Naive B cell (primary cell): Measurements from ENCODE around the gene CCT3. TPM values are rescaled to one million over a fixed set of nuclear protein-coding genes. Genes with fewer than 3 reads are reported as not detected.

Experiments used
- ATAC-seq, 2 donors: fragments of 150-1000 bp; cut with Tn5 transposase; 2 replicates each; pipeline ENCODE4 v1.10.0; 2021; ENCODE audit warnings: low read depth in 2 of 2, mild to moderate bottlenecking in 2 of 2, moderate library complexity in 2 of 2
- DNase-seq: peaks from one replicate; pipeline ENCODE4 v3.0.0; 2022
- H3K27ac Mint-ChIP-seq, 6 donors: one replicate each; pipeline ENCODE4 v1.8.0; 2020 to 2022; ENCODE audit warnings: mild to moderate bottlenecking in 6 of 6, mixed read lengths in 6 of 6, moderate library complexity in 5 of 6, inconsistent platforms in 2 of 6
- H3K27me3 Mint-ChIP-seq, 3 donors: one replicate each; pipeline ENCODE4 v1.8.0; 2021 to 2022; ENCODE audit warnings: mixed read lengths in 3 of 3, mild to moderate bottlenecking in 1 of 3
- H3K36me3 Mint-ChIP-seq, 2 donors: one replicate each; pipeline ENCODE4 v1.8.0; 2020 to 2022; ENCODE audit warnings: mixed read lengths in 2 of 2, inconsistent platforms in 1 of 2, mild to moderate bottlenecking in 1 of 2
- H3K4me1 Mint-ChIP-seq, 3 donors: one replicate each; pipeline ENCODE4 v1.8.0; 2020 to 2022; ENCODE audit warnings: mixed read lengths in 3 of 3, inconsistent platforms in 1 of 3, mild to moderate bottlenecking in 1 of 3, moderate library complexity in 1 of 3
- H3K4me3 Mint-ChIP-seq, 8 donors: one replicate each; pipeline ENCODE4 v1.8.0; 2020 to 2022; ENCODE audit warnings: mild to moderate bottlenecking in 8 of 8, mixed read lengths in 8 of 8, moderate library complexity in 8 of 8, inconsistent platforms in 2 of 8
- H3K9me3 Mint-ChIP-seq, 7 donors: one replicate each; pipeline ENCODE4 v1.8.0; 2020 to 2022; ENCODE audit warnings: mixed read lengths in 7 of 7, mild to moderate bottlenecking in 5 of 7, inconsistent platforms in 2 of 7, moderate library complexity in 1 of 7
- polyA plus RNA-seq, 6 donors: library from polyadenylated mRNA; unstranded; fragments of 300-500 nt; fragmentation: Illumina TruSeq; gene quantifications; one replicate each; pipeline ENCODE4 v1.2.3, GENCODE V29; 2021; ENCODE audit warnings: low read depth in 6 of 6

CCT3 gene
- polyA plus RNA-seq, 6 donors from 2014 or later = 161 to 293 (median 183) TPM

- DNase-seq (peak; percentile 39), ATAC-seq (peak; percentile 77 to 85)
- peak within 1 kb of the TSS; percentile 82 to 95 (median 92) for H3K4me3 Mint-ChIP-seq
- no peaks in the 10 kb centered on the region for H3K9me3 Mint-ChIP-seq
- peak within 1 kb of the TSS in 5 of 6 donors; percentile 69 to 94 (median 86) for H3K27ac Mint-ChIP-seq
- peaks cover 20 to 33% (median 22%) of the 10 kb centered on the region in 3 donors for H3K4me1 Mint-ChIP-seq
- H3K27me3 Mint-ChIP-seq = no peaks in the 10 kb centered on the region
- H3K36me3 Mint-ChIP-seq = no peaks in the 10 kb centered on the region
Observed at GRCh38 chr1:156295391-156295947, 42.6 kb downstream of the CCT3 start, which contains the start of gene GLMP. TSS of gene GLMP (minus strand) at chr1:156295679. CDS start at chr1:156295645, 34 bp downstream.

DNA sequence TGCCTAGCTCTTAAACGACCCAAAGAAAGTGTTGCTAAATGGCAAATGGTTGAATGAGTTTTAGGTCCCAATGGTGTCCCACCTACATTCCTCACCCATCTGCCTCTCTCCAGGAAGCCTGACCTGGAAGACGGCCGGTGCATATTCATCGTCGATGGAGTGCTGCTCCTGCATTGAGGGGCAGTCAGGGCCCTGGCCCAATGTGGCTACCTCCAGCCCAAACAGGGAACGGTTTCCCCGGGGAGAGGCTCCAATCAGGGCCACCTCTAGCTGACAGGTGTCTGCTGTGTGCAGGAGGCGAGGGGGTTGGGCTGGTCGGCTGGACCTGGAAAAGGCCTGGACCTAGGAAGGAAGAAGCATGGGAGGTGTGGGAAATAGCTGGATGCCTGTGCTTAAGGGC, 44.2 kb downstream of the CCT3 start:
- ATAC-seq = no peak
- Mint-ChIP-seq H3K27ac (no peak overlapping the region), H3K4me3 (peak overlapping the region in 4 of 8 donors; percentile 32 to 57 (median 40)), H3K36me3 (no peaks in the 10 kb centered on the region), H3K4me1 (peaks cover 20 to 33% (median 22%) of the 10 kb centered on the region in 3 donors), H3K27me3 (no peaks in the 10 kb centered on the region), H3K9me3 (no peaks in the 10 kb centered on the region)
- no peak for DNase-seq

GRCh38 chr1:156293098-156293434, 45.0 kb downstream of the CCT3 start:
- Mint-ChIP-seq H3K36me3 (peaks cover 0 to 4% of the 10 kb centered on the region in 2 donors), H3K4me3 (peak overlapping the region in 3 of 8 donors; percentile 50 to 66 (median 55)), H3K4me1 (peaks cover 20 to 33% (median 22%) of the 10 kb centered on the region in 3 donors), H3K27me3 (no peaks in the 10 kb centered on the region), H3K9me3 (no peaks in the 10 kb centered on the region), H3K27ac (no peak overlapping the region)
- DNase-seq (no peak), ATAC-seq (no peak)

DNA sequence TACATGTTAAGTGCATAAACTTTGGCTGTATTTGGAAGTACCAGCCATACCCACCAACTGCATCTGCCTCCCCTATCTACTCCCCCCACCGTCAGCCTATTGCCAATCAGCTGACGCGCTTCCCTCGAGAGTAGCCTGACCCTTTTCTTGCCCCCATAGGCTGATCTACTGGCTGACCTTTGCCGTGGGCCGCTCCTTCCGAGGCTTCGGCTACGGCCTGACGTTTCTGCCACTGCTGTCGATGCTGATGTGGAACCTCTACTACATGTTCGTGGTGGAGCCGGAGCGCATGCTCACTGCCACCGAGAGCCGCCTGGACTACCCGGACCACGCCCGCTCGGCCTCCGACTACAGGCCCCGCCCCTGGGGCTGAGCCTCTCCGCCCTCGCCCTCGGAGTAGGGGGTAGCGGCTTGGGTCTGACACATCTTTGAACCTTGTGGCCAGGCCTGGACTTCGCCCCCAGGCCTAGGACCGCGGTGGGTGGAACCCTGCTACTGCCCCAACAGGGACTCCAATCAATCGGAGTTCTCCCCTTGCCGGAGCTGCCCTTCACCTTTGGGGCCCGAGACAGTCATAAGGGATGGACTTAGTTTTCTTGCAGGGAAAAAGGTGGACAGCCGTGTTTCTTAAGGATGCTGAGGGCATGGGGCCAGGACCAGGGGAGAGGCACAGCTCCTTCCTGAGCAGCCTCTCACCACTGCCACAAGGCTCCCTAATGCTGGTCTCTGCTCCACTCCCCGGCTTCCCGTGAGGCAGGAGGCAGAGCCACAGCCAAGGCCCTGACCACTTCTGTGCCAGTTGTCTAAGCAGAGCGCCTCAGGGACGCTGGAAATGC, 46.6 kb downstream of the CCT3 start:
- DNase-seq (peak; percentile 14), ATAC-seq (peak; percentile 59 to 66)
- H3K4me3 Mint-ChIP-seq = peak overlapping the region; percentile 44 to 86 (median 78)

DNA sequence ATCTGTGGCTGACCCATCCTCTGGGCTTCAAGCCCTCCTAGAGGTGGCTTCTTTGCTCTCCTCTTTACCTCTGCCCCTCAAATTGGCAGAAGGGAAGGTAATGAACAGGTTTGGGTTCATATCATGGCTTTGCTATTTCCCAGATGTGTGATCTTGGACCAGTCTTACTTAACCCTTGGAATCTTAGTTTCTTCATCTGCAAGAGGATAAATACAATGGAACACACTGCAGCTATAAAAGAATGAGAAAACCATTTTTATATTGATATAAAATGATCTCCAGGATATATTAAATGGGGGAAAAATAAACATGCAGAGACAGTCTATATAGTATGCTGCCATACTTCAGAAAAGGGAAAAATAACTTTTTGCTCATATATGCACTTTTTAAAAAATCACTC, 48.2 kb downstream of the CCT3 start:
- H3K9me3 Mint-ChIP-seq = no peaks in the 10 kb centered on the region
- peaks cover 0 to 4% of the 10 kb centered on the region in 2 donors for H3K36me3 Mint-ChIP-seq
- DNase-seq (no peak), ATAC-seq (no peak)
- H3K27ac Mint-ChIP-seq = no peak overlapping the region
- H3K27me3 Mint-ChIP-seq = no peaks in the 10 kb centered on the region
- peaks cover 10 to 25% (median 14%) of the 10 kb centered on the region in 3 donors for H3K4me1 Mint-ChIP-seq
- peak overlapping the region in 1 of 8 donors; percentile 42 for H3K4me3 Mint-ChIP-seq

More for the DNA sequence above, 46.6 kb downstream of the CCT3 start:
- Mint-ChIP-seq H3K36me3 (peaks cover 0 to 4% of the 10 kb centered on the region in 2 donors), H3K27ac (peak overlapping the region in 4 of 6 donors; percentile 11 to 87 (median 74)), H3K27me3 (no peaks in the 10 kb centered on the region), H3K4me1 (peaks cover 20 to 33% (median 22%) of the 10 kb centered on the region in 3 donors), H3K9me3 (no peaks in the 10 kb centered on the region)

DNA sequence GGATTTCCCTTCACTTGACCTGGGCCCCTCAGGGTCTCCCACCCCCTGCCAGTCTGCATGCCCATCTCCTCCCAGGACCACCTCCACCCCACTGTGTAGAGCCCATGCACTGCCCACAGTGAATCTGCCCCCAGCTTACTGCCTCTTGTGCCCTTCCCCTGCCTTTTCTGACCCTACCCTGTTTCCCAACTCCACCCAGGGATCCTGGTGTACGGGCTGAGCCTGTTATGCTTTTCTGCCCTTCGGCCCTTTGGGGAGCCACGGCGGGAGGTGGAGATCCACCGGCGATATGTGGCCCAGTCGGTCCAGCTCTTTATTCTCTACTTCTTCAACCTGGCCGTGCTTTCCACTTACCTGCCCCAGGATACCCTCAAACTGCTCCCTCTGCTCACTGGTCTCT, 52.0 kb downstream of the CCT3 start:
- no peak overlapping the region for H3K27ac Mint-ChIP-seq
- H3K27me3 Mint-ChIP-seq = no peaks in the 10 kb centered on the region
- peak overlapping the region in 2 of 8 donors; percentile 30 to 61 for H3K4me3 Mint-ChIP-seq
- peaks cover 30 to 32% (median 31%) of the 10 kb centered on the region in 3 donors for H3K4me1 Mint-ChIP-seq
- ATAC-seq (no peak), DNase-seq (no peak)
- H3K9me3 Mint-ChIP-seq = no peaks in the 10 kb centered on the region
- peaks cover 0 to 4% of the 10 kb centered on the region in 2 donors for H3K36me3 Mint-ChIP-seq

DNA sequence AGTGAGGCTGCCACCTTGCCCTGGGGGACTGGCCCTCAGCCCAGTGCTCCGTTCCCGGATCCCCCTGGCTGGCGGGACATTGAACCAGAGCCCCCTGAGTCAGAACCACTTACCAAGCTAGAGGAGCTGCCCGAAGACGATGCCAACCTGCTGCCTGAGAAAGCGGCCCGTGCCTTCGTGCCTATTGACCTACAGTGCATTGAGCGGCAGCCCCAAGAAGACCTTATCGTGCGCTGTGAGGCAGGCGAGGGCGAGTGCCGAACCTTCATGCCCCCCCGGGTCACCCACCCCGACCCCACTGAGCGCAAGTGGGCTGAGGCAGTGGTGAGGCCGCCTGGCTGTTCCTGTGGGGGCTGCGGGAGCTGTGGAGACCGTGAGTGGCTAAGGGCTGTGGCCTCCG, 52.7 kb downstream of the CCT3 start:
- H3K36me3 Mint-ChIP-seq = peaks cover 0 to 4% of the 10 kb centered on the region in 2 donors
- H3K27ac Mint-ChIP-seq = no peak overlapping the region
- H3K4me1 Mint-ChIP-seq = peaks cover 31 to 35% (median 35%) of the 10 kb centered on the region in 3 donors
- no peaks in the 10 kb centered on the region for H3K9me3 Mint-ChIP-seq
- no peaks in the 10 kb centered on the region for H3K27me3 Mint-ChIP-seq
- DNase-seq (no peak), ATAC-seq (no peak)
- H3K4me3 Mint-ChIP-seq = peak overlapping the region in 1 of 8 donors; percentile 91

GRCh38 chr1:156284757-156285156, 53.3 kb downstream of the CCT3 start:
- DNase-seq (no peak), ATAC-seq (no peak)
- peaks cover 0 to 4% of the 10 kb centered on the region in 2 donors for H3K36me3 Mint-ChIP-seq
- no peaks in the 10 kb centered on the region for H3K9me3 Mint-ChIP-seq
- peak overlapping the region in 1 of 6 donors; percentile 92 for H3K27ac Mint-ChIP-seq
- H3K4me1 Mint-ChIP-seq = peaks cover 35 to 41% (median 41%) of the 10 kb centered on the region in 3 donors
- no peaks in the 10 kb centered on the region for H3K27me3 Mint-ChIP-seq
- peak overlapping the region in 3 of 8 donors; percentile 2 to 91 (median 44) for H3K4me3 Mint-ChIP-seq

DNA sequence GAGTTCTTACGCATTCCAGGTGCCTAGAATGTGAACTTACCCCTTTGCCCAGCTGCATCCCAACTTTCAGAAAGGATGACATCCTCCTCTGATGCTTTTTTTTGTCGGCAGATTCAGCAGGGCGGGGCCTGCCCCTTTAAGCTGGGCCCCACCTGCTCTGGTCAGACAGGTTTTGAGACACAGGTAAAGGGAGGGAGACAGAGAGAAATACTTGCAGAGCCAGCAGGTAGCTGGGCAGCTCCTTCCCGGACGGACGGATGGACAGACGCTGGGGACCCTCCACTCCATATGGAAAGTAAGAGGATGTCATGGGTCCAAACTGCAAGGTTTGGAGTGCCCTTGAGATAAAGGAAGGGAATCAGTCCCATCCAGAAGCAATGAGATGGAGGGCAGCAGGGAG, 54.0 kb downstream of the CCT3 start, which contains the start of gene TMEM79:
Gene TMEM79, plus strand, starts transcription at position 214 of the 400 bp plus-strand sequence. CDS start 902 bp downstream, outside the sequence.
- Mint-ChIP-seq H3K9me3 (no peaks in the 10 kb centered on the region), H3K27me3 (no peaks in the 10 kb centered on the region), H3K4me3 (peak within 1 kb of the TSS; percentile 91 to 99 (median 97)), H3K27ac (peak within 1 kb of the TSS; percentile 93 to 97 (median 95)), H3K36me3 (peaks cover 0 to 4% of the 10 kb centered on the region in 2 donors), H3K4me1 (peaks cover 35 to 42% (median 41%) of the 10 kb centered on the region in 3 donors)
- ATAC-seq (no peak), DNase-seq (no peak)

DNA sequence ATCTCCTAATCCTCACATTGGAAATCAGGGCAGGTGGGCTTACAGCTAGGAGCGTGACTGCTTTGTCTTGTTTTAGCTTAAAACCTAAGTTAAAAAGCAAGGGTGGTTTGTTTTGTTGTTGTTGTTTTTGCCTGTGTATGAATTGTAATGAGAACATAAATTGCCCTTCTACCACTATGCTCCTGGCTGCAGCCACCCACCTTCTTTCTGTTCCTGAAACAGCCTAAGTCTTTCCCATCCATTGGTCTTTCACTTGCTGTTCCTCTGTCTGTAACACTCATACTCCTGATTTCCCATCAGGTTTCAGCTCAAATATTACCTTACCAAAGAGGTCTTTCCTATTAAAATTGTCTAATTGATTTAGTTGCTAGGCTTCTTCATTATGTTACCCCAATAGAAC, 54.6 kb downstream of the CCT3 start:
- Mint-ChIP-seq H3K27ac (peak overlapping the region in 5 of 6 donors; percentile 5 to 94 (median 60)), H3K4me1 (peaks cover 35 to 42% (median 41%) of the 10 kb centered on the region in 3 donors), H3K9me3 (no peaks in the 10 kb centered on the region), H3K27me3 (no peaks in the 10 kb centered on the region), H3K4me3 (peak overlapping the region; percentile 91 to 99 (median 97)), H3K36me3 (peaks cover under 1% of the 10 kb centered on the region in 2 donors)
- no peak for DNase-seq
- ATAC-seq = no peak

DNA sequence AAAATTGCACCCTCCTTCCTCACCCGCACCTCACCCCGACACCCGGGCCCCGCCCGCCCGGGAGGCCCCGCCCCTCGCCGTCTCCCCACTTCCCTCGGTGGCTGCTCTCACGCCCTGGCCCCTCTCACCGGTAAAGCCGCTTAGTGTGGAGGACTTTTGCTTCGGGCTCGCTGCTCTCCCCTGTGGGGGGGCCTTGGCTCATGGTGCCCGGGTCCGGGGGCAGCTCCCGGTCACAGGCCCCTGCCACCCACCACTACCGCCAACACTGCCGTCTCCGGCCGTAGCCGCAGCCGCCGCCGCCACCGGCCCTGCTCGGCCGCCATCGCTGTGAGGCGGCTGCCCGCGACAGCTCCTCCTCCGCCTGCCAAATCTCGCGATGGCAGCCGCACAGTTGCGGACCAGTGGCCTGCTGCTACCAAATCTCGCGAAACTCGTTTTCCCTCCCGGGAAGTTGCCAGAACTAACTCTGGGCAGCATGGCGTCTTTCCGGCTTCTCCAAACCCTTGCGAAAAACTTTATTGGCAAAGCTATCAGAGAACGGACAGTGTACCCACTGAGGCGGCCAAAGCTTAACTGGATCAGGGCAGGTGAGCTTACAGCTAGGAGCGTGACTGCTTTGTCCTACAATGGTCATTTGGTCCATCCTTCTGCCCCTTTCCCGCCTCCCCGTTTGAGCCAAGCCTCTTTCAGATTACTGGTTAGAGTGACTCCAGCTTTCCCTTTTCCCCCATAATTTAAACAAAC, 55.4 kb downstream of the CCT3 start, which contains the start of gene SMG5:
Gene SMG5, minus strand, starts transcription at position 347 of the 744 bp plus-strand sequence. Its CDS starts 145 bp downstream, at position 202.
- Mint-ChIP-seq H3K4me1 (peaks cover 38 to 45% (median 42%) of the 10 kb centered on the region in 3 donors), H3K9me3 (no peaks in the 10 kb centered on the region), H3K27me3 (no peaks in the 10 kb centered on the region), H3K4me3 (peak within 1 kb of the TSS; percentile 91 to 99 (median 97)), H3K27ac (peak within 1 kb of the TSS; percentile 93 to 97 (median 95)), H3K36me3 (peaks cover 0 to 9% of the 10 kb centered on the region in 2 donors)
- ATAC-seq = peak; percentile 91
- peak; percentile 95 for DNase-seq

- ATAC-seq = no peak
- peak overlapping the region; percentile 63 to 96 (median 92) for H3K27ac Mint-ChIP-seq
Observed at GRCh38 chr1:156281693-156282478, 56.2 kb downstream of the CCT3 start.

More at GRCh38 chr1:156281693-156282478, 56.2 kb downstream of the CCT3 start:
- Mint-ChIP-seq H3K4me3 (peak overlapping the region; percentile 91 to 99 (median 97)), H3K4me1 (peaks cover 39 to 45% (median 42%) of the 10 kb centered on the region in 3 donors), H3K27me3 (no peaks in the 10 kb centered on the region), H3K36me3 (peaks cover 0 to 16% of the 10 kb centered on the region in 2 donors), H3K9me3 (no peaks in the 10 kb centered on the region)
- DNase-seq = no peak
